Measurements from ENCODE around the gene FMNL2.
A peak's percentile ranks its signal among the peaks of the same experiment; 100 is the strongest.

The FMNL2 gene

DNA sequence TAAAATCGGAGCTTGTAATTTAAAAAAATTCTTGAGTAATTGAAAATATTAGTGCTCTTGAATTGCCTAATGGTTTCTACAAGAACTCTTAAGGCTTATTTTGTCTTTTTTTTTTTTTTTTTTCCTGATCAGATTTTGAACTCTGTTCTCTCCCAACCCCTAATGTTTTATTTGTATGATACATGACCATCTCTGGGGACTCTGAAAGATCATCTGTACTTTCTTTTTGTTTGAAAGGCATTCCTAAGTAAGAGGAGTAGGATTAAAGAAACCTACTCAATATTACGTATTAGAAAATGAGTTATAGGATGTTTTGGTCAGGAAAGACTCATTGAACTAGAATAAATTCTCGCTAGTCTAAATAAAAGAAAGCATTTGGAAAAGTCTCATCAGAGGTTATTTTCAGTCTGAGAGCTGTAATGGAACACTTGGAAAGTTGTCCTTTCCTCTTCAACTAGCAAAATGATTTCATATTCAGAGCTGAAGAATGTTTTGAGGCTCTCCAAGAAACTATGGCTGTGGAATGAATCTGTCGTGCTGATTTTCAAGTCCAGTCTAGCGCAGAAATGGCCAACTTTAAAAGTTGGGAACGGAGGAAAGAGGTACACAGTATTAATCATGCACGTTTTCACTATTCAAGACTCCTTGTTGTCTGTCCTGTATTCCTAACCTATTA is 199.6 kb downstream of the FMNL2 start:
- DNase-seq = no peak

- peak; percentile 38 for DNase-seq
These were observed 202.2 kb downstream of the FMNL2 start for GRCh38 chr2:152537081-152537651.

DNA sequence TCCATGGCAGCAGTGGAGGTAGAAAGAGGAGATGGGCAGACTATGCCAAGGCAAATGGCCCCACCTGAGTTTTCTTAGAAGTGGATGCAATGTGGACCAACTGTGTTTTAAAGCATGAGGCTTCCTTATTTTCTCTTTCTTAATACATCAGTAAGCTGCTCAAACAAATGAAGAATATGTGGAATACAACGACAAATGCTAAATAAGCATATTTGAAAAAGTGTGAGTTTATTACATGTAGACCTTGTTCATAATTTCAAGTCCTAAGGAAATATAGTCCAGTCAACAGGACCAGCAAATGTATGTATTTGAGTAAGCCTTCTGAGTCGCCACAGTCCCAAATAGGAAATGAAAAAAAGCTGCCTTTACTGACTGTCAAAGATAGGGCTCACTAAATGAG is 204.4 kb downstream of the FMNL2 start:
- DNase-seq = no peak

DNA sequence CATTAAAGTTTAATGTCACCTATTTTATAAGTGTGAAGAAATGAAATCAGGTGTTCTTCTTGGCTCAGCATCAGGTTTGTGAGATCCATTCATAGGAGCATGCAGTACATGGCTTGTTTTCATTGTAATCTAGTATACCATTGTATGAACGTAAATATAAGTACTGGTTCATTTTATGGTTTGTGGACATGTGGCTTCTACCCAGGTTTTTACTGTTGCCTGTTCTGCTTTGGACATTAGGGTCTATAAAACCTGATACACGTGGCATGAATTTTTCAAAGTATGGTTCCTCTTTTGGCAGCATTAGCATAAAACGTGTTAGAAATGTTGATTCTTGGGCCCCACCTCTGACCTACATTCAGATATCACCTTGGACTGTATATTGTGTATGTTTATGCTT is 206.7 kb downstream of the FMNL2 start:
- DNase-seq = no peak

DNA sequence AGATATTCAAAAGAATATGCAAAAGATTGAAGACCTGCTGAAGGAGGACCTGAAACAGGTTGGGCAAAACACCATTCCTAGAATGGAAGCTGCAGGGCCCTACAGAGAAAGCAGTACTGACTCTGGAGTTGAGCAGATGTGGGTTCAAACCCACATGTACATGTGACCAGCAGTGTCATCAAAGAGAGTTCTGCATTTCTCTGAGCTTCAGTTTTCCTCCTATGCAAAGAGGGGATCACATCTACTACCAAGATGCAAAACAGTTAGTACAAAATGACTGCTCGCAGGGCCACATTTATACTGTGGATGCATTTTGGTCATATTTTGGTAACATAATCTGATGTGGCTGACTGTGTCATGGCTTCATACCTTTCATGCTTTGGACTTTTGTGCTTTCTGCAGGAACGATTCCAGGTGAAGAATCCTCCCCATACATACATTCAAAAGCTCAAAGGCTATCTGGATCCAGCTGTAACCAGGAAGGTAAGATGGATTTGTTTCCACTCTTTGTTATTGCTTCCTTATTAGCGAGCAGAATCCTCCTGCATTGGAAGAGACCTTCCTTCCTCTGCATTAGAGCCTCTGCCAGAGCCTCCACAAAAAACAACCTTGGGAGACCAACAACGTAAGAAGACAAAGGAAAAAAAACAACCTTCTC is 207.5 kb downstream of the FMNL2 start:
- no peak for DNase-seq

- no peak for DNase-seq
These were observed 208.1 kb downstream of the FMNL2 start for GRCh38 chr2:152542995-152543481.

GRCh38 chr2:152543717-152544116 is 208.7 kb downstream of the FMNL2 start:
- no peak for DNase-seq

- DNase-seq = peak; percentile 8
These were observed 209.7 kb downstream of the FMNL2 start for GRCh38 chr2:152544638-152545037.

- no peak for DNase-seq
These were observed 211.4 kb downstream of the FMNL2 start for GRCh38 chr2:152546230-152546837.

DNA sequence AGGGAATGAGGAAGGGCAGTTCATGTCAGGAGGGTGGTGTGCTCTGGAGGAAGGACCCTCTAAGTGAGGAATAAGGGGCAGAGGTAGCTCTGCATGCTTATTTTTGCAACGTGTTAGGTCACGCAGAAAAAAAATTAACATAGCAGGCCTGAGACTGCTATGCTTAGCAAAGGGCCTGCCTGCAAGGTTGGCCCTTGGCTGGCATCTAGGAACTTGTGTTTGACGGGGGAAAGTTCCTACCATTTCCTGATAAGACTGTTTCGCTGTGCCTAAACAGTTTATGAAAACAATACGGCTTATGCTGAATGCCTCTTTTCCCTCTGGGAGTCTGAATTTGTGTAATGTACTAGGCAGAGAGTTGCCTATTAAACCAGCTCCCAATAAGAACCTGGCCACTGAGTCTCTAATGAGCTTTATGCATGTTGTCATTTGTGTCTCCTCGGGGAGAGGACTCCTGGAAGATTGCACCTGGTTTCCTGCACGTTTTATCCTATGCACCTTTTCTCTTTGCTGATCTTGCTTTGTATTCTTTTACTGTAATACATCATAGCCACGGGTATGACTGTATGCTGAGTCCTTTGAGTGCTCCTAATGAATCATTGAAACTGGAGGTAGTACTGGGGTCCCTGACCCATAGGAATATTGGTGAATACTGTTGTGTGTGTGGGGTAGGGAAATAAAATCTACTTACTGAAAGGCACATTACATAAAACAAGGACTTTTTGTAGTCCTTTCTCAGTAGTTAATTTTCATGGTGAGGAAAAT is 213.3 kb downstream of the FMNL2 start:
- DNase-seq = no peak

DNA sequence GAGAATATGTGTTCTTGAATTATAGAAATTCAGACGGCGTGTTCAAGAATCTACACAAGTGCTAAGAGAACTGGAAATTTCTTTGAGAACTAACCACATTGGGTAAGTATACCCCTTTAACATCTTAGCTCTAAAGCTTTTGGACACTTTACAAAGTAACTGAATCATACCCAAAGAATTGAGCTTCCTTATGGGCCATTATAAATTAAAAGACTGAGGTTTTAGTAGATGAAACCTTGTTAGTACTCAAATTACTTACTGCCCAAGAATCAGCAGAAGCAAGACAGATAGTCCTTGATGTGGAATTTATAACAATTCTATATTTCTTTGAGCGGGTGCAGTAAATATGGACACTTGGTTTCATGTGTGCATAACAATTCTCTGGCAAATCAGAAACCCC is 214.0 kb downstream of the FMNL2 start:
- no peak for DNase-seq

DNA sequence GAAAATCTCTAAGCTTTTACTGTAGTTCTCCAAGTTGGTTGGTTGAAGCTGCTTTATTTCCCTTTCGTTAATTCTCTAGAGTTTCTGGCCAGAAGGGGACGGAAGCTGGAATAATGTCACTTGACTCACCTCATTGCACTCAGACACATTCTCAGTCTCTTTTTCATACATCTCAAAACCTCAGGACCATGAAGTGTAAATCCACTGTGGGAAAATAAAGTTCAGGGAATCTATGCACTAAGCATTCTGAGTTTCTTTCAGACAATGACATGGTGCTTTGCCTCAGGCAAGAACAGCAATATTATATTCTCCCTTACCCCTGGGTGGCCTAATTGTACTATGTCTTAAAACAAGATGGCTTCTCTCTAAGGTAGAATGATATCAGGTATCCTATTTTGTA is 214.4 kb downstream of the FMNL2 start:
- no peak for DNase-seq

DNA sequence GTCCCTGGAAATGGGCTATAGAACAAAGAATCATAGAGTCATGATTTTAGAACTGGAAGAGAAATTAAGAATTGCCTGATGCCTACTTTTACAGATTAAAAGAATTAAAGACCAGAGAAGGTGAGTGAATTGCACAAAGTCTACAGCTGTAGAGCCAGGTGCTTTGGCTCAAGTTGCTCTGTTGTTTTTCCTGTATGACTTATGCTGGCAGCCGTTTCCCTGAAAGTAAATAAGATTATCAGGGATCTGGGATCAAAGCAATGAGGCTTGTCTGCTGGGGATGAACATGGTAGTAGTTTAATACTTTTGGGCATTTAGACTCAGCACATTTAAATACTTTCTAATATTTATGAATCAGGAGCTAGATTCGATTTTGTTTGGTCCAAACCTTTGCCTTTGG is 215.4 kb downstream of the FMNL2 start:
- no peak for DNase-seq

DNA sequence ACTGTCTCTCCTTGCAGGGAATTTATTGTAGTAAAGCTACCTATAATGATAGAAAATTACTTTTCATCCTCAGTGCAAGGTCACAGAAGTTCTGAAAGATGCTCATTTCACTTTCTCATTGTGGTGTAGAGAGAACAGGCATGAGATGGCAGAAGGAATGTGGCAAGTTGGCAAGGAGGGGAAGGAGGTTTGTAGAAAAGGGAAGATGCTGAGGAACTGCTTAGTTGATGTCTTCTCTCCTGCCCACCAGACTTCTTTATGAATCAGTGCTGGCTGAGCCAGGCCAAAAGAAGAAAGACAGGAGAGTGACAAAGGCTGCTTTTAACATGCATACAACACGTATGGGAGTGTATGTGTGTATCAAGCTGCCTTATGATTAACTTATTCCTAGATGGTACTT is 217.9 kb downstream of the FMNL2 start:
- no peak for DNase-seq

- no peak for DNase-seq
These were observed 218.5 kb downstream of the FMNL2 start for GRCh38 chr2:152553518-152553917.

- no peak for DNase-seq
These were observed 220.1 kb downstream of the FMNL2 start for GRCh38 chr2:152555048-152555447.

- no peak for DNase-seq
These were observed 221.5 kb downstream of the FMNL2 start for GRCh38 chr2:152556506-152556905.

GRCh38 chr2:152557273-152557888 is 222.4 kb downstream of the FMNL2 start:
- DNase-seq = peak; percentile 8

DNA sequence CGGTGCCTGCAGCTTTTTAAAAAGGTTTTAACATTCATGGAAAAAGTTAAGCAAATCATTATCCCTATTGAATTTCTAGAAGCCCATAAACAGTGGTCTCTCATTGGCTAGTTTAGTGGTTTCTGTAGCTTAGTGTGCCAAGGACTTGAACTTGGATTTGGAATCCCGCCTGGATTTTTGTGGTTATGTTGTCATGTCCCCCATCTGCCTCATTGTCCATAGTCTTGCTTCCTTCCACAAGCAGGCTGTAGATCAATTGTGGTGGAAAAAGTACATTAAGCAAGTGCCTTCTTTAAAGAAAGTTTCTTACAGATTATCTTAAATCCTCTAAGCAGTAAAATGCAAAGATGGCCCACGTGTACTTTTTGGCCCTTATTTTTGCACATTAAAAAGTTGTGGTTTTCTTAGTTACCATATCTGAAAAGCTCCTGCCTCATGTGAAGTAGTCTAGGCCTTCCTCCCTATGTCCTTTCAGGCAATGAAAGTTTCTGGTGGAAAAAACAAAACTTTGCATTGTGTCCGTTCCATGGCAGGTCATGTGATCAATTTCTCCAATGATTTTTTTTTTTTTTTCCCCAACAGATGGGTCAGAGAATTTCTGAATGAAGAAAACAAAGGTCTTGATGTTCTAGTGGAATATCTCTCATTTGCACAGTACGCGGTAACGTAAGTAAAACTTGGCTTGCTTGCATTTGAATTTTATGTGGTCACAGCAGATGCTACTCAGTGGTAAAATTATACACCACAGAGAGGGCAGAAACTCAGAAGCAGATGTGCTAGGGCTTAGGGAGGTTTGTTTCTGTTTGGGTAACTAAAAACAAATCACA is 223.4 kb downstream of the FMNL2 start:
- no peak for DNase-seq

- DNase-seq = no peak
These were observed 224.0 kb downstream of the FMNL2 start for GRCh38 chr2:152559008-152559407.

DNA sequence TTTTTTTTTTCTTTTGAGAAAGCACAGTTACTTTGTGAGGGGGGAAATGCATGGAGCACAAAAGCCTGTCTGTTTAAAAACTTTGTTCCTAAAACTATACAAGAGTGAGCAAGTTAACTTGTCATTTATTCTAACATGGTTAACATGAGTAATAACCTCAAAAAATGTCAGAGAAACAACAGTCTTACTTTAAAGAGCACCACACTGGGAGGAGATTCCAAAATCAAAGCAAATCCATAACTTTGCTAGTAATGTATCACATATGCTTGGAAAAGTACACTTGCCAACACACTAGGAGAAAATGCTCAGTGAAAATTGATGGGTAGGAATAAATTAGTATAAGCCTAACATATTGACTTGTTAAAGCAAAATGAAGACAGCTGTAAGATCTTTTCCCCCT is 225.2 kb downstream of the FMNL2 start:
- DNase-seq = no peak

All from OCI-M1 (cell line).